H1 (cell line): ENCODE data around the gene SSC5D. TPM values are rescaled to one million over a fixed set of nuclear protein-coding genes. Genes with fewer than 3 reads are reported as not detected.

Source experiments
- BRCA1 ChIP-seq: IDR thresholded peaks from 2 replicates; pipeline ENCODE4 v1.6.1; 2012; ENCODE audit warnings: low read depth, low read length, improper control_type of control experiment
- CEBPB ChIP-seq: IDR thresholded peaks from 2 replicates; pipeline ENCODE4 v1.6.1; 2012; ENCODE audit warnings: low read depth, low read length
- CREB1 ChIP-seq: IDR thresholded peaks from 2 replicates; pipeline ENCODE4 v1.6.1; 2012; ENCODE audit warnings: inconsistent platforms
- HDAC6 ChIP-seq: IDR thresholded peaks from one replicate; pipeline ENCODE4 v1.7.1; 2012; ENCODE audit warnings: low read depth, mild to moderate bottlenecking, inconsistent platforms, low read length, moderate library complexity
- MAFK ChIP-seq: IDR thresholded peaks from 2 replicates; pipeline ENCODE4 v1.6.1; 2012; ENCODE audit warnings: low read depth, mild to moderate bottlenecking, improper control_type of control experiment, low read length
- NRF1 ChIP-seq: IDR thresholded peaks from 2 replicates; pipeline ENCODE4 v1.6.1; 2011; ENCODE audit warnings: mild to moderate bottlenecking, low read depth, low read length, improper control_type of control experiment
- POLR2A ChIP-seq, 2 experiments: IDR thresholded peaks; 1 replicate in 1 of 2; 2 replicates in 1 of 2; pipeline ENCODE4 v1.6.1; 2011; ENCODE audit warnings: low read depth in 2 of 2, low read length in 2 of 2, mild to moderate bottlenecking in 2 of 2; ENCODE audit errors: control extremely low read depth in 1 of 2
- RAD21 ChIP-seq, 2 experiments: IDR thresholded peaks in 1 of 2; conservative IDR thresholded peaks in 1 of 2; 2 replicates each; pipeline ENCODE4 v1.6.1; 2011; ENCODE audit warnings: low read depth in 2 of 2, low read length in 2 of 2, improper control_type of control experiment in 1 of 2, inconsistent platforms in 1 of 2, mild to moderate bottlenecking in 1 of 2, moderate library complexity in 1 of 2
- RBBP5 ChIP-seq: IDR thresholded peaks from 2 replicates; pipeline ENCODE4 v1.7.1; 2012; ENCODE audit warnings: low read depth, mild to moderate bottlenecking, inconsistent platforms, low read length, moderate library complexity, borderline replicate concordance
- RFX5 ChIP-seq: IDR thresholded peaks from 2 replicates; pipeline ENCODE4 v1.6.1; 2011; ENCODE audit warnings: low read depth, low read length, improper control_type of control experiment, borderline replicate concordance
- SIN3A ChIP-seq, 2 experiments: IDR thresholded peaks in 1 of 2; conservative IDR thresholded peaks in 1 of 2; 2 replicates each; pipeline ENCODE4 v1.6.1; 2011 to 2012; ENCODE audit warnings: low read length in 2 of 2, improper control_type of control experiment in 1 of 2, low read depth in 1 of 2, mild to moderate bottlenecking in 1 of 2
- SP1 ChIP-seq: IDR thresholded peaks from 2 replicates; pipeline ENCODE4 v1.6.1; 2011; ENCODE audit warnings: low read depth, low read length
- TBP ChIP-seq: IDR thresholded peaks from 2 replicates; pipeline ENCODE4 v1.6.1; 2011; ENCODE audit warnings: low read depth, low read length, improper control_type of control experiment
- polyA plus RNA-seq, 7 experiments: library from polyadenylated mRNA; depleted of rRNA in 3 of 7; stranded (reverse) in 5 of 7; unstranded in 2 of 7; fragments of >200 nt in 5 of 7; fragments of 200-250 nt in 2 of 7; gene quantifications; 1 replicate in 5 of 7; 2 replicates in 1 of 7; 4 replicates in 1 of 7; pipeline versions ENCODE4 v1.2.1 to v1.2.3, GENCODE V29; 2011 to 2013; ENCODE audit warnings: missing spikeins in 2 of 7, mixed read lengths in 2 of 7
- total RNA-seq: library from RNA; stranded (reverse); fragmentation: NEBNext Ultra II Directional; extraction: Animal tissue kit (Norgen Biotek cat#: 25700); gene quantifications from 2 replicates; pipeline ENCODE4 v1.2.1, GENCODE V29; 2021

SSC5D gene
- total and polyA plus RNA-seq, 2 of the 8 experiments (the other 6 are each of a cell fraction or from before 2014, with no cell fraction given), result 0.39 to 1.7 TPM

GRCh38 chr19:55536951-55537740 is 48.9 kb downstream of the SSC5D start, which contains the start of gene SBK2 (continued):
- peak; percentile 81 for TF ChIP-seq RFX5
- TF ChIP-seq NRF1, result no peak
- TF ChIP-seq RAD21 (IDR thresholded peaks at IDR 0.05 in 1 of 2, conservative IDR thresholded peaks at IDR 0.05 in 1 of 2; ENCODE audit: low read depth in 2 of 2, low read length in 2 of 2), result peak; percentile 86 to 88
- TF ChIP-seq POLR2A (IDR thresholded peaks at IDR 0.05; ENCODE audit: control extremely low read depth in 1 of 2, low read depth in 2 of 2, low read length in 2 of 2), result 0 out of 3 replicates have a peak, but pooled peaks of 1 of the 2 experiments have one; percentile 21
- TF ChIP-seq CEBPB, result no peak
- no peak for TF ChIP-seq TBP
- TF ChIP-seq HDAC6, result no peak
- no peak for TF ChIP-seq BRCA1
- no peak for TF ChIP-seq MAFK
- no peak; the same call in 1 of the 2 replicates for TF ChIP-seq RBBP5
- TF ChIP-seq SP1, result peak; percentile 89
- 0 out of 4 replicates have a peak, but pooled peaks of 1 of the 2 experiments have one; percentile 16 for TF ChIP-seq SIN3A (conservative IDR thresholded peaks at IDR 0.05 in 1 of 2, IDR thresholded peaks at IDR 0.05 in 1 of 2; ENCODE audit: low read depth in 1 of 2, low read length in 2 of 2)
- TF ChIP-seq CREB1, result 0 out of 2 replicates have a peak, but pooled peaks have one; percentile 23
